OCI-LY7 (cell line): ENCODE results near the gene HBG2.

ENCODE experiments used
- EZH2phosphoT487 ChIP-seq: fragments of 200-600 bp; sonication (generic); IDR thresholded peaks from 2 replicates; pipeline ENCODE4 v1.6.1; 2018; ENCODE audit warnings: low read depth, borderline replicate concordance, mild to moderate bottlenecking, mixed run types, antibody characterized with exemption, low read length, moderate library complexity, mixed read lengths
- TF ChIP-seq, protein P1 (sequence below): fragments of 200-600 bp; sonication (generic); conservative IDR thresholded peaks from 2 replicates; pipeline ENCODE4 v1.5.1; 2014; ENCODE audit warnings: mild to moderate bottlenecking, antibody characterized with exemption, low read length, moderate library complexity, mixed read lengths

DNA sequence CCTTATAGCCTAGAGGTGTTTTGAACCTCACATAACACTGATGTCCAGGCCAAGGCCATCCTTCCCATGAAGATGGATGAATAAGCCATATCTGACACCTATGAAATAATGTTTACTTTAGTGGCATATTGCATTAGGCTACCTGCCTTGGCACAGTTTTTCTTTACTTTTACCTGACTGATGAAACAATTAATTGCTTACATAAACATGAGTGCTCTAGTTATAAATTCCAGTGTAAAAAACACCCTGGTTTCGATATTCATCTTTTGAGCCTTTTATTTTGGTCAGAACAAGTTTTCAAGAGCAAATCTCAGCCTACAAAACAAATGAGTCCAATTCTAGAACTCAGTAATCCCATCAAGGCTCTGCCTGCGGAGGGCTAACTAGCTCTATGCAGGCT, 22.1 kb upstream of the HBG2 start:
- TF ChIP-seq, protein P1, sequence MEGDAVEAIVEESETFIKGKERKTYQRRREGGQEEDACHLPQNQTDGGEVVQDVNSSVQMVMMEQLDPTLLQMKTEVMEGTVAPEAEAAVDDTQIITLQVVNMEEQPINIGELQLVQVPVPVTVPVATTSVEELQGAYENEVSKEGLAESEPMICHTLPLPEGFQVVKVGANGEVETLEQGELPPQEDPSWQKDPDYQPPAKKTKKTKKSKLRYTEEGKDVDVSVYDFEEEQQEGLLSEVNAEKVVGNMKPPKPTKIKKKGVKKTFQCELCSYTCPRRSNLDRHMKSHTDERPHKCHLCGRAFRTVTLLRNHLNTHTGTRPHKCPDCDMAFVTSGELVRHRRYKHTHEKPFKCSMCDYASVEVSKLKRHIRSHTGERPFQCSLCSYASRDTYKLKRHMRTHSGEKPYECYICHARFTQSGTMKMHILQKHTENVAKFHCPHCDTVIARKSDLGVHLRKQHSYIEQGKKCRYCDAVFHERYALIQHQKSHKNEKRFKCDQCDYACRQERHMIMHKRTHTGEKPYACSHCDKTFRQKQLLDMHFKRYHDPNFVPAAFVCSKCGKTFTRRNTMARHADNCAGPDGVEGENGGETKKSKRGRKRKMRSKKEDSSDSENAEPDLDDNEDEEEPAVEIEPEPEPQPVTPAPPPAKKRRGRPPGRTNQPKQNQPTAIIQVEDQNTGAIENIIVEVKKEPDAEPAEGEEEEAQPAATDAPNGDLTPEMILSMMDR: no peak
- TF ChIP-seq EZH2phosphoT487: no peak
